AG09319 (cell line): ENCODE data around the gene HIPK2.

Experiments
- DNase-seq: peaks from one replicate; pipeline ENCODE4 v3.0.0-alpha.2; 2010; ENCODE audit warnings: low read depth; ENCODE audit errors: extremely low read depth
- TF ChIP-seq, protein P1 (sequence below): IDR thresholded peaks from 2 replicates; pipeline ENCODE4 v1.5.1; 2011; ENCODE audit warnings: low read depth, mild to moderate bottlenecking, inconsistent platforms, low read length, moderate library complexity

The HIPK2 gene

DNA sequence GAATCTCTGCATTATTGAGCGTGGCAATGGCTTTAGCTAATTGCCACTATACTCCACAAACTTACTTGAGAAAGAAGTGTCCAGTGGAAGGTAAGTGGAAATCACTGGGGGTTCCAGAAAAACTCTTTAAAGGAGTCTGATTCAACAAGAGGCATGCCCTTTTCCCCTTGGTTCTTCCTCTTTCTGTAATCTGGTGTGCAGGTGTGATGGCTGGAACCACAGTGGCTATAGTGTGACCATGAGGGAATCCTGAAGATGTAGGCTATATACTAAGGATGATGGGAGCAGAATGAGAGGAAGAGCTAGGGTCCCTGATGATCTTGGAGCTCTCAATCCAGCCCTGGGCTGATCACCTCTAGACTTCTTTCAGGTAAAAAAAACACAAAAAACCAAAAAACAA is 256.4 kb downstream of the HIPK2 start:
- TF ChIP-seq, protein P1, sequence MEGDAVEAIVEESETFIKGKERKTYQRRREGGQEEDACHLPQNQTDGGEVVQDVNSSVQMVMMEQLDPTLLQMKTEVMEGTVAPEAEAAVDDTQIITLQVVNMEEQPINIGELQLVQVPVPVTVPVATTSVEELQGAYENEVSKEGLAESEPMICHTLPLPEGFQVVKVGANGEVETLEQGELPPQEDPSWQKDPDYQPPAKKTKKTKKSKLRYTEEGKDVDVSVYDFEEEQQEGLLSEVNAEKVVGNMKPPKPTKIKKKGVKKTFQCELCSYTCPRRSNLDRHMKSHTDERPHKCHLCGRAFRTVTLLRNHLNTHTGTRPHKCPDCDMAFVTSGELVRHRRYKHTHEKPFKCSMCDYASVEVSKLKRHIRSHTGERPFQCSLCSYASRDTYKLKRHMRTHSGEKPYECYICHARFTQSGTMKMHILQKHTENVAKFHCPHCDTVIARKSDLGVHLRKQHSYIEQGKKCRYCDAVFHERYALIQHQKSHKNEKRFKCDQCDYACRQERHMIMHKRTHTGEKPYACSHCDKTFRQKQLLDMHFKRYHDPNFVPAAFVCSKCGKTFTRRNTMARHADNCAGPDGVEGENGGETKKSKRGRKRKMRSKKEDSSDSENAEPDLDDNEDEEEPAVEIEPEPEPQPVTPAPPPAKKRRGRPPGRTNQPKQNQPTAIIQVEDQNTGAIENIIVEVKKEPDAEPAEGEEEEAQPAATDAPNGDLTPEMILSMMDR, result no peak
- DNase-seq, result no peak

DNA sequence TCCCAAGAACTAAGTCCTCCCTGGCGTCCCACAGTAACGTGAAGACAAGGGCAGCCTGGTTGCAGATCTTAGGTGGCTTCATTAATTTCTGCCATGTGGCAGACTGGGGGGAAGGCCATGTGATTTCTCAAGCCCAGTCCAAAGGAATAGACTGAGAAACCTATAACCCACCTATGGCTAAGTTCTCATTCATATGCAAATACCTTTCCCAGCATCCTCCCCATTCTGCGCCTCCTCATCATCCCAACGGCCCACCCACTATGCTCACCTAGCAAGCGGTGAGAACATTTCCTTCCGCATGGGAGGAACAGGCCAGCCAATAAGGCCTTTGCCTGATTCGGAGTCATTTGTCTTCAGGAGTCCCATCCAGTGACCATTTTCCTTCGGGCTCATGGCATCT is 262.5 kb downstream of the HIPK2 start:
- DNase-seq, result no peak
- TF ChIP-seq, protein P1, result no peak
